Measurements from ENCODE around the gene ZNF277.

DNA sequence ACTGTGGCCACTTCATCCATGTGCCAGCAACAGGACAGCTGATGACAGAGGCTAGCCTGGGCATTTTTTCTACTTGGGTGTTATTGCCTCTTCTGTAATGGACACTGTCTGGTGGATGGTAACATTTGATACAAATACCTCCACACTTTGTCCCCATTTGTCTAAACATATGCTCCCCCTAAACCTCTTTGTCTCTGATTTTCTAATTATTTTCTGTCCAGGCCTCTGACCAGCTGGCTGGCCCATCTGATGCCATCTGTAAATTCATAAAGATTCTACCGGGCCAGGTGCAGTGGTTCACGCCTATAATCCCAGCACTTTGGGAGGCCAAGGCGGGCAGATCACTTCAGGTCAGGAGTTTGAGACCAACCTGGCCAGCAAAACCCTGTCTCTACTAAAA is 159.1 kb downstream of the ZNF277 start:
- TF ChIP-seq, protein P1, sequence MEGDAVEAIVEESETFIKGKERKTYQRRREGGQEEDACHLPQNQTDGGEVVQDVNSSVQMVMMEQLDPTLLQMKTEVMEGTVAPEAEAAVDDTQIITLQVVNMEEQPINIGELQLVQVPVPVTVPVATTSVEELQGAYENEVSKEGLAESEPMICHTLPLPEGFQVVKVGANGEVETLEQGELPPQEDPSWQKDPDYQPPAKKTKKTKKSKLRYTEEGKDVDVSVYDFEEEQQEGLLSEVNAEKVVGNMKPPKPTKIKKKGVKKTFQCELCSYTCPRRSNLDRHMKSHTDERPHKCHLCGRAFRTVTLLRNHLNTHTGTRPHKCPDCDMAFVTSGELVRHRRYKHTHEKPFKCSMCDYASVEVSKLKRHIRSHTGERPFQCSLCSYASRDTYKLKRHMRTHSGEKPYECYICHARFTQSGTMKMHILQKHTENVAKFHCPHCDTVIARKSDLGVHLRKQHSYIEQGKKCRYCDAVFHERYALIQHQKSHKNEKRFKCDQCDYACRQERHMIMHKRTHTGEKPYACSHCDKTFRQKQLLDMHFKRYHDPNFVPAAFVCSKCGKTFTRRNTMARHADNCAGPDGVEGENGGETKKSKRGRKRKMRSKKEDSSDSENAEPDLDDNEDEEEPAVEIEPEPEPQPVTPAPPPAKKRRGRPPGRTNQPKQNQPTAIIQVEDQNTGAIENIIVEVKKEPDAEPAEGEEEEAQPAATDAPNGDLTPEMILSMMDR (conservative IDR thresholded peaks at IDR 0.05), result no peak
- no peak for TF ChIP-seq EZH2 (IDR thresholded peaks at IDR 0.05; ENCODE audit: low read depth)
